Measurements from ENCODE around the gene ZNF398.
A peak's percentile ranks its signal among the peaks of the same experiment; 100 is the strongest.

ZNF398 gene

GRCh38 chr7:149195180-149196150 is 48.2 kb downstream of the ZNF398 start, which contains the start of gene ZNF282 (continued):
- TF ChIP-seq ZNF24 (tag by site-specific recombination; IDR thresholded peaks at IDR 0.05) (no peak), ZNF701 (tag by site-specific recombination; IDR thresholded peaks at IDR 0.05) (0 out of 2 replicates have a peak, but pooled peaks have one; percentile 20), ZBTB7A (tag by site-specific recombination; IDR thresholded peaks at IDR 0.05; ENCODE audit: low read depth) (no peak), ZNF791 (tag by site-specific recombination; IDR thresholded peaks at IDR 0.05) (no peak), ZNF692 (tag by site-specific recombination; IDR thresholded peaks at IDR 0.05) (peak; percentile 59; the same call in 1 of the 2 replicates), SP2 (tag by site-specific recombination; IDR thresholded peaks at IDR 0.05) (peak; percentile 87), KLF17 (tag by site-specific recombination; IDR thresholded peaks at IDR 0.05) (peak; percentile 87), ZNF558 (tag by site-specific recombination; IDR thresholded peaks at IDR 0.05) (no peak), ZNF354C (tag by site-specific recombination; IDR thresholded peaks at IDR 0.05; ENCODE audit: borderline replicate concordance, low read depth) (no peak), ZNF629 (tag by site-specific recombination; IDR thresholded peaks at IDR 0.05) (peak; percentile 52), TCF7L2 (IDR thresholded peaks at IDR 0.05; ENCODE audit: borderline replicate concordance, low read depth, low read length) (no peak), ZNF324 (tag by site-specific recombination; IDR thresholded peaks at IDR 0.05) (peak; percentile 89), MYNN (tag by site-specific recombination; IDR thresholded peaks at IDR 0.05; ENCODE audit: borderline replicate concordance) (no peak), ZNF664 (tag by site-specific recombination; IDR thresholded peaks at IDR 0.05) (no peak), ZNF404 (tag by site-specific recombination; IDR thresholded peaks at IDR 0.05) (no peak), SETDB1 (IDR thresholded peaks at IDR 0.05; ENCODE audit: insufficient read length, low read length) (no peak), RBAK (tag by site-specific recombination; IDR thresholded peaks at IDR 0.05) (no peak), OSR2 (tag by site-specific recombination; IDR thresholded peaks at IDR 0.05) (no peak), ZNF423 (tag by site-specific recombination; IDR thresholded peaks at IDR 0.05) (no peak), ZNF658 (tag by site-specific recombination; IDR thresholded peaks at IDR 0.05) (no peak), ZNF138 (tag by site-specific recombination; IDR thresholded peaks at IDR 0.05; ENCODE audit: borderline replicate concordance) (no peak), ZNF530 (tag by site-specific recombination; IDR thresholded peaks at IDR 0.05; ENCODE audit: low read depth) (no peak), ZSCAN4 (tag by site-specific recombination; IDR thresholded peaks at IDR 0.05) (no peak), ZNF157 (tag by site-specific recombination; IDR thresholded peaks at IDR 0.05) (no peak), PRDM10 (tag by site-specific recombination; IDR thresholded peaks at IDR 0.05) (peak; percentile 86), ZNF510 (tag by site-specific recombination; IDR thresholded peaks at IDR 0.05; ENCODE audit: insufficient replicate concordance) (no peak), ZNF426 (tag by site-specific recombination; IDR thresholded peaks at IDR 0.05) (no peak), ZNF645 (tag by site-specific recombination; IDR thresholded peaks at IDR 0.05) (no peak), ZNF596 (tag by site-specific recombination; IDR thresholded peaks at IDR 0.05) (no peak)

Measured in HEK293 (cell line).